Cardiac muscle cell (in vitro differentiated cells and primary cell): Measurements from ENCODE around the gene SAE1. TPM values are rescaled to one million over a fixed set of nuclear protein-coding genes. Genes with fewer than 3 reads are reported as not detected.
A peak's percentile ranks its signal among the peaks of the same experiment; 100 is the strongest.

Source experiments
- DNase-seq, 2 donors: peaks; one replicate each; pipeline versions ENCODE4 v3.0.0 to v3.0.0-alpha.2; 2010 to 2017; ENCODE audit warnings: low read depth in 1 of 2, low spot score in 1 of 2
- H3K27ac ChIP-seq: fragments of 200-600 bp; sonication (generic); 2 replicates; pipeline ENCODE4 v1.5.1; 2016
- H3K27me3 ChIP-seq: fragments of 200-600 bp; sonication (generic); 2 replicates; pipeline ENCODE4 v1.6.0; 2016; ENCODE audit warnings: control low read depth
- H3K36me3 ChIP-seq: fragments of 200-600 bp; sonication (generic); 2 replicates; pipeline ENCODE4 v1.5.1; 2016; ENCODE audit warnings: control low read depth
- H3K4me1 ChIP-seq: fragments of 200-600 bp; sonication (generic); 2 replicates; pipeline ENCODE4 v1.8.1; 2017; ENCODE audit warnings: low read depth, mild to moderate bottlenecking, mixed run types
- H3K4me3 ChIP-seq: fragments of 200-600 bp; sonication (generic); 2 replicates; pipeline ENCODE4 v1.5.1; 2016; ENCODE audit warnings: mild to moderate bottlenecking
- H3K9me3 ChIP-seq: fragments of 200-600 bp; sonication (generic); 2 replicates; pipeline ENCODE4 v1.5.1; 2017; ENCODE audit warnings: low read depth, mild to moderate bottlenecking, control low read depth
- CTCF ChIP-seq: IDR thresholded peaks from 2 replicates; pipeline ENCODE4 v1.5.1; 2012; ENCODE audit warnings: low read depth, mild to moderate bottlenecking, low read length
- polyA plus RNA-seq: library from polyadenylated mRNA; unstranded; fragments of >200 nt; fragmentation: Nextera tagmentation; extraction: Ambion mirVana; gene quantifications from 2 replicates; pipeline ENCODE4 v1.2.1, GENCODE V29; 2016
- total RNA-seq: library from RNA; depleted of rRNA; stranded (reverse); fragments of >200 nt; gene quantifications from 2 replicates; pipeline ENCODE4 v1.2.3, GENCODE V29; 2016

The SAE1 gene
- total and polyA plus RNA-seq, 2 experiments from 2014 or later = 128 to 171 TPM

- no peak for DNase-seq
- Histone ChIP-seq H3K4me1 (peaks cover 33% of the 10 kb centered on the region), H3K9me3 (no peaks in the 10 kb centered on the region), H3K27me3 (no peaks in the 10 kb centered on the region), H3K4me3 (peak overlapping the region; percentile 79), H3K27ac (peak overlapping the region; percentile 100), H3K36me3 (no peaks in the 10 kb centered on the region)
- TF ChIP-seq CTCF = no peak
Observed at GRCh38 chr19:47110521-47111005, 20.1 kb upstream of the SAE1 start.

GRCh38 chr19:47111006-47111621, 19.5 kb upstream of the SAE1 start:
- Histone ChIP-seq H3K9me3 (no peaks in the 10 kb centered on the region), H3K4me3 (peak overlapping the region; percentile 79), H3K27ac (peak overlapping the region; percentile 100), H3K4me1 (peaks cover 29% of the 10 kb centered on the region), H3K27me3 (no peaks in the 10 kb centered on the region), H3K36me3 (no peaks in the 10 kb centered on the region)
- no peak for DNase-seq
- no peak for TF ChIP-seq CTCF

- no peaks in the 10 kb centered on the region for H3K27me3 ChIP-seq
- H3K4me3 ChIP-seq = peak overlapping the region; percentile 79
- no peak for DNase-seq
- no peaks in the 10 kb centered on the region for H3K36me3 ChIP-seq
- peak overlapping the region; percentile 100 for H3K27ac ChIP-seq
- no peaks in the 10 kb centered on the region for H3K9me3 ChIP-seq
- no peak for TF ChIP-seq CTCF
- peaks cover 23% of the 10 kb centered on the region for H3K4me1 ChIP-seq
Observed at GRCh38 chr19:47111682-47112165, 18.9 kb upstream of the SAE1 start.

GRCh38 chr19:47112166-47112996, 18.3 kb upstream of the SAE1 start:
- no peaks in the 10 kb centered on the region for H3K9me3 ChIP-seq
- no peaks in the 10 kb centered on the region for H3K36me3 ChIP-seq
- H3K27me3 ChIP-seq = no peaks in the 10 kb centered on the region
- peak overlapping the region; percentile 79 for H3K4me3 ChIP-seq
- H3K4me1 ChIP-seq = peaks cover 20% of the 10 kb centered on the region
- no peak for TF ChIP-seq CTCF
- H3K27ac ChIP-seq = peak overlapping the region; percentile 100
- peak; percentile 85 to 94 for DNase-seq

GRCh38 chr19:47112997-47113849, 17.4 kb upstream of the SAE1 start, which contains the start of gene ZC3H4:
ZC3H4 (minus strand) TSS chr19:47113776; CDS start chr19:47112584, 1,192 bp downstream.
- Histone ChIP-seq H3K4me3 (peak within 1 kb of the TSS; percentile 82), H3K36me3 (no peaks in the 10 kb centered on the region), H3K27me3 (no peaks in the 10 kb centered on the region), H3K27ac (peak within 1 kb of the TSS; percentile 100), H3K9me3 (no peaks in the 10 kb centered on the region), H3K4me1 (peaks cover 18% of the 10 kb centered on the region)
- no peak for TF ChIP-seq CTCF
- DNase-seq = peak; percentile 99 to 100
